Karpas-422 (cell line): ENCODE measurements around the gene BNC2. TPM values are rescaled to one million over a fixed set of nuclear protein-coding genes. Genes with fewer than 3 reads are reported as not detected.
"Not testable (repeated sequence)": the region's sequence is repeated elsewhere in the genome, so short reads cannot be mapped to it uniquely, and the experiment has no call there.

Source experiments
- DNase-seq: peaks from one replicate; pipeline ENCODE4 v3.0.0-alpha.2; 2015
- H2AFZ ChIP-seq: fragments of 200-600 bp; sonication (generic); 2 replicates; pipeline ENCODE4 v1.6.1; 2014; ENCODE audit warnings: antibody characterized with exemption, low read length, mixed read lengths
- H3K27ac ChIP-seq: fragments of 200-600 bp; sonication (generic); 2 replicates; pipeline ENCODE4 v1.5.1; 2014; ENCODE audit warnings: mild to moderate bottlenecking, low read length, moderate library complexity
- H3K27me3 ChIP-seq: fragments of 200-600 bp; sonication (generic); 2 replicates; pipeline ENCODE4 v1.6.1; 2014; ENCODE audit warnings: low read length, mixed read lengths
- H3K36me3 ChIP-seq: fragments of 200-600 bp; sonication (generic); 2 replicates; pipeline ENCODE4 v1.6.1; 2014; ENCODE audit warnings: low read length, mixed read lengths; ENCODE audit not compliant: insufficient read depth
- H3K4me1 ChIP-seq: fragments of 200-600 bp; sonication (generic); 2 replicates; pipeline ENCODE4 v1.6.1; 2014; ENCODE audit warnings: mild to moderate bottlenecking, low read length, mixed read lengths
- H3K4me2 ChIP-seq: fragments of 200-600 bp; sonication (generic); 2 replicates; pipeline ENCODE4 v1.6.1; 2014; ENCODE audit warnings: low read length, low read depth, mild to moderate bottlenecking; ENCODE audit not compliant: poor library complexity, severe bottlenecking
- H3K4me3 ChIP-seq: fragments of 200-600 bp; sonication (generic); 2 replicates; pipeline ENCODE4 v1.5.1; 2014; ENCODE audit warnings: mild to moderate bottlenecking, antibody characterized with exemption, low read length, mixed read lengths
- H3K79me2 ChIP-seq: fragments of 200-600 bp; sonication (generic); 2 replicates; pipeline ENCODE4 v1.6.1; 2014; ENCODE audit warnings: mild to moderate bottlenecking, low read length, mixed read lengths
- H3K9ac ChIP-seq: fragments of 200-600 bp; sonication (generic); 2 replicates; pipeline ENCODE4 v1.6.0; 2014; ENCODE audit warnings: low read length
- H3K9me2 ChIP-seq: fragments of 200-600 bp; sonication (generic), shearing (Covaris generic); replicated peaks from 2 replicates; pipeline ENCODE4 v1.6.0; 2014; ENCODE audit warnings: mild to moderate bottlenecking, low read length, moderate library complexity; ENCODE audit not compliant: insufficient read depth
- H3K9me3 ChIP-seq: fragments of 300-700, 200-600 bp; sonication (generic); 2 replicates; pipeline ENCODE4 v1.6.1; 2014; ENCODE audit warnings: low read length, mixed read lengths
- H4K20me1 ChIP-seq: fragments of 200-600 bp; sonication (generic); 2 replicates; pipeline ENCODE4 v1.6.1; 2014; ENCODE audit warnings: mild to moderate bottlenecking, antibody characterized with exemption, low read length, low read depth; ENCODE audit not compliant: insufficient read depth
- total RNA-seq: library from RNA; depleted of rRNA; stranded (reverse); fragments of >200 nt; shearing (Covaris generic); gene quantifications from 2 replicates; pipeline ENCODE4 v1.2.3, GENCODE V29; 2014; ENCODE audit warnings: low replicate concordance

The BNC2 gene
- total RNA-seq, 1 experiment from 2014 or later = not detected

- H3K9me3 ChIP-seq = no peaks in the 10 kb centered on the region
- H3K4me1 ChIP-seq = no peaks in the 10 kb centered on the region
- H3K27ac ChIP-seq = no peak overlapping the region
- no peak overlapping the region for H3K4me3 ChIP-seq
- no peaks in the 10 kb centered on the region for H3K36me3 ChIP-seq
- no peak overlapping the region for H3K4me2 ChIP-seq
- H3K27me3 ChIP-seq = no peaks in the 10 kb centered on the region
- DNase-seq = no peak
- no peak overlapping the region for H2AFZ ChIP-seq
- H3K9ac ChIP-seq = no peak overlapping the region
- H3K9me2 ChIP-seq = no peaks in the 10 kb centered on the region
- no peaks in the 10 kb centered on the region for H4K20me1 ChIP-seq
- H3K79me2 ChIP-seq = no peaks in the 10 kb centered on the region
Measured at GRCh38 chr9:16899606-16900005, 29.1 kb upstream of the BNC2 start.

- H3K4me2 ChIP-seq = no peak overlapping the region
- H3K27me3 ChIP-seq = no peaks in the 10 kb centered on the region
- H3K4me1 ChIP-seq = no peaks in the 10 kb centered on the region
- no peak for DNase-seq
- no peaks in the 10 kb centered on the region for H3K79me2 ChIP-seq
- H3K9ac ChIP-seq = no peak overlapping the region
- no peaks in the 10 kb centered on the region for H3K9me2 ChIP-seq
- no peak overlapping the region for H2AFZ ChIP-seq
- no peak overlapping the region for H3K27ac ChIP-seq
- H4K20me1 ChIP-seq = no peaks in the 10 kb centered on the region
- no peak overlapping the region for H3K4me3 ChIP-seq
- H3K9me3 ChIP-seq = no peaks in the 10 kb centered on the region
- H3K36me3 ChIP-seq = no peaks in the 10 kb centered on the region
Measured at GRCh38 chr9:16898464-16898863, 28.0 kb upstream of the BNC2 start.

GRCh38 chr9:16888594-16888993 lies 18.1 kb upstream of the BNC2 start:
- Histone ChIP-seq H3K9ac (no peak overlapping the region), H3K4me3 (no peak overlapping the region), H3K4me2 (no peak overlapping the region), H3K27ac (no peak overlapping the region), H3K79me2 (no peaks in the 10 kb centered on the region), H3K36me3 (no peaks in the 10 kb centered on the region), H3K9me2 (no peaks in the 10 kb centered on the region), H4K20me1 (no peaks in the 10 kb centered on the region), H3K4me1 (no peaks in the 10 kb centered on the region), H3K9me3 (no peaks in the 10 kb centered on the region), H2AFZ (no peak overlapping the region), H3K27me3 (no peaks in the 10 kb centered on the region)
- no peak for DNase-seq

GRCh38 chr9:16885931-16886330 lies 15.5 kb upstream of the BNC2 start:
- Histone ChIP-seq H3K9ac (no peak overlapping the region), H2AFZ (no peak overlapping the region), H3K9me3 (0 out of 2 replicates have a peak, but pooled peaks cover 3% of the 10 kb centered on the region), H3K79me2 (no peaks in the 10 kb centered on the region), H4K20me1 (no peaks in the 10 kb centered on the region), H3K9me2 (no peaks in the 10 kb centered on the region), H3K4me2 (no peak overlapping the region), H3K4me3 (no peak overlapping the region), H3K27me3 (no peaks in the 10 kb centered on the region), H3K36me3 (no peaks in the 10 kb centered on the region), H3K4me1 (no peaks in the 10 kb centered on the region), H3K27ac (no peak overlapping the region)
- DNase-seq = no peak

- no peak overlapping the region for H2AFZ ChIP-seq
- no peak overlapping the region for H3K4me2 ChIP-seq
Measured at GRCh38 chr9:16884952-16885513, 14.6 kb upstream of the BNC2 start.

GRCh38 chr9:16884373-16884772 lies 13.9 kb upstream of the BNC2 start:
- H3K9ac ChIP-seq = no peak overlapping the region
- H3K4me3 ChIP-seq = no peak overlapping the region
- no peaks in the 10 kb centered on the region for H3K9me2 ChIP-seq
- H3K79me2 ChIP-seq = no peaks in the 10 kb centered on the region
- H3K4me1 ChIP-seq = no peaks in the 10 kb centered on the region
- no peaks in the 10 kb centered on the region for H3K36me3 ChIP-seq
- no peak overlapping the region for H2AFZ ChIP-seq
- H4K20me1 ChIP-seq = no peaks in the 10 kb centered on the region
- DNase-seq = no peak
- H3K27ac ChIP-seq = no peak overlapping the region
- H3K9me3 ChIP-seq = 0 out of 2 replicates have a peak, but pooled peaks cover 3% of the 10 kb centered on the region
- H3K27me3 ChIP-seq = no peaks in the 10 kb centered on the region
- H3K4me2 ChIP-seq = no peak overlapping the region

More at GRCh38 chr9:16884952-16885513, 14.6 kb upstream of the BNC2 start:
- Histone ChIP-seq H3K27ac (no peak overlapping the region), H3K79me2 (no peaks in the 10 kb centered on the region), H3K9ac (no peak overlapping the region), H3K9me2 (no peaks in the 10 kb centered on the region), H4K20me1 (no peaks in the 10 kb centered on the region), H3K4me3 (no peak overlapping the region), H3K9me3 (0 out of 2 replicates have a peak, but pooled peaks cover 3% of the 10 kb centered on the region), H3K27me3 (no peaks in the 10 kb centered on the region), H3K4me1 (no peaks in the 10 kb centered on the region), H3K36me3 (no peaks in the 10 kb centered on the region)
- no peak for DNase-seq

- Histone ChIP-seq H3K79me2 (no peaks in the 10 kb centered on the region), H3K27ac (no peak overlapping the region), H3K9me2 (no peaks in the 10 kb centered on the region), H3K27me3 (no peaks in the 10 kb centered on the region), H4K20me1 (no peaks in the 10 kb centered on the region), H3K9me3 (0 out of 2 replicates have a peak, but pooled peaks cover 3% of the 10 kb centered on the region), H3K4me1 (no peaks in the 10 kb centered on the region), H3K9ac (no peak overlapping the region), H3K36me3 (no peaks in the 10 kb centered on the region), H2AFZ (no peak overlapping the region), H3K4me3 (no peak overlapping the region), H3K4me2 (no peak overlapping the region)
- no peak for DNase-seq
Measured at GRCh38 chr9:16883586-16883985, 13.1 kb upstream of the BNC2 start.

GRCh38 chr9:16882440-16882839 lies 12.0 kb upstream of the BNC2 start:
- H3K79me2 ChIP-seq, H3K4me2 ChIP-seq, H3K9ac ChIP-seq, H3K4me1 ChIP-seq, H3K27ac ChIP-seq, H4K20me1 ChIP-seq, H2AFZ ChIP-seq, H3K9me3 ChIP-seq, H3K4me3 ChIP-seq, H3K36me3 ChIP-seq, H3K9me2 ChIP-seq, H3K27me3 ChIP-seq, DNase-seq: not testable (repeated sequence)
